Glutamatergic neuron (in vitro differentiated cells): ENCODE data around the gene PSPN. TPM values are rescaled to one million over a fixed set of nuclear protein-coding genes. Genes with fewer than 3 reads are reported as not detected.
"Not testable (repeated sequence)": the region's sequence is repeated elsewhere in the genome, so short reads cannot be mapped to it uniquely, and the experiment has no call there.

Experiments
- DNase-seq: peaks from one replicate; pipeline ENCODE4 v3.0.0; 2022
- H3K27ac Mint-ChIP-seq: one replicate; pipeline ENCODE4 v1.8.0; 2020; ENCODE audit warnings: mild to moderate bottlenecking, mixed read lengths, inconsistent platforms; ENCODE audit not compliant: unreplicated experiment
- H3K27me3 Mint-ChIP-seq: one replicate; pipeline ENCODE4 v1.8.0; 2020; ENCODE audit warnings: mild to moderate bottlenecking, moderate library complexity, mixed read lengths, inconsistent platforms; ENCODE audit not compliant: unreplicated experiment
- H3K36me3 Mint-ChIP-seq: one replicate; pipeline ENCODE4 v1.8.0; 2020; ENCODE audit warnings: mild to moderate bottlenecking, mixed read lengths, inconsistent platforms; ENCODE audit not compliant: unreplicated experiment
- H3K4me1 Mint-ChIP-seq: one replicate; pipeline ENCODE4 v1.8.0; 2020; ENCODE audit warnings: mild to moderate bottlenecking, low read depth, mixed read lengths, inconsistent platforms; ENCODE audit not compliant: unreplicated experiment
- H3K4me3 Mint-ChIP-seq: one replicate; pipeline ENCODE4 v1.8.0; 2020; ENCODE audit warnings: mild to moderate bottlenecking, mixed read lengths, inconsistent platforms; ENCODE audit not compliant: unreplicated experiment
- H3K9me3 Mint-ChIP-seq: one replicate; pipeline ENCODE4 v1.8.0; 2020; ENCODE audit warnings: mild to moderate bottlenecking, moderate library complexity, mixed read lengths, inconsistent platforms; ENCODE audit not compliant: unreplicated experiment
- total RNA-seq: library from RNA; stranded (reverse); fragmentation: NEBNext Ultra II Directional; extraction: Animal tissue kit (Norgen Biotek cat#: 25700); gene quantifications from one replicate; pipeline ENCODE4 v1.2.1, GENCODE V29; 2021; ENCODE audit not compliant: unreplicated experiment
- TF ChIP-seq, protein P1 (sequence below): fragments of 200-600 bp; sonication (generic); IDR thresholded peaks from one replicate; pipeline ENCODE4 v1.5.0; 2021; ENCODE audit not compliant: partially characterized antibody, unreplicated experiment

PSPN gene
- total RNA-seq, 1 donor from 2014 or later, result 2.3 TPM

DNA sequence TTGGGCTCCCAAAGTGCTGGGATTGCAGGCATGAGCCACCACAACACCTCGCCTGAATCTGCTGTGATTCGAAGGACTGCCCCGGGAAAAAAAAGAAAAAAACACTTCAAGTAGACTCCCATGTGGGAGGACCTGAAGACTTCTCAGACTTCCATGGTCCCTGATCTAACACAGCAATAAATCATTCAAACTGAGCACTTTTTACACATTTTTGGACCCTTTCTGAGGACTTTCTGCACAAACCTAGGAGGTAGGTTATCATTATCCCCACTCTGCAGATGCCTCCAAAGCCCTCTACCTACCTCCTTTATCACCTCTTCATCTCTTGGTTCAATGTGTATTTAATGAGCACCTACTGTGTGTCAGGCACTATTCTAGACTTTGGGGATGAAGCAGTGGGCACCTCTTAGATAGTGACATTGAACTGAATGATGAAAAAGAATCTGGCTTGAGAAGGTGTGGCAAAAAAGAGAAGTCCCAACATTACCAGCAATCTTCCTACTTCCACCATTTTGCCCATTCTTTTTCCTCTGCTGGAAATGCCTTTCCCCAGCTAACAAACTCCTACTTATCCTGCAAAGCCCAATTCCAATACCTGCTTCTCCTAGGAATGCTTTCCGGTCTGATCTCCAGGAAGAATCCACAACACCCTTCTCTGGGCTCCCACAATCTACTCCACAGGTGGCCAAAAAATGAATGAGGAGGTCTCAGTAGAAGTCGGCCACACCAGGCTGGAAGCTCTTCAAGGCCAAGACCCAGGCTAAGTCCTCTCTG is 16.0 kb downstream of the PSPN start:
- H3K27ac Mint-ChIP-seq, result no peak overlapping the region
- TF ChIP-seq, protein P1, sequence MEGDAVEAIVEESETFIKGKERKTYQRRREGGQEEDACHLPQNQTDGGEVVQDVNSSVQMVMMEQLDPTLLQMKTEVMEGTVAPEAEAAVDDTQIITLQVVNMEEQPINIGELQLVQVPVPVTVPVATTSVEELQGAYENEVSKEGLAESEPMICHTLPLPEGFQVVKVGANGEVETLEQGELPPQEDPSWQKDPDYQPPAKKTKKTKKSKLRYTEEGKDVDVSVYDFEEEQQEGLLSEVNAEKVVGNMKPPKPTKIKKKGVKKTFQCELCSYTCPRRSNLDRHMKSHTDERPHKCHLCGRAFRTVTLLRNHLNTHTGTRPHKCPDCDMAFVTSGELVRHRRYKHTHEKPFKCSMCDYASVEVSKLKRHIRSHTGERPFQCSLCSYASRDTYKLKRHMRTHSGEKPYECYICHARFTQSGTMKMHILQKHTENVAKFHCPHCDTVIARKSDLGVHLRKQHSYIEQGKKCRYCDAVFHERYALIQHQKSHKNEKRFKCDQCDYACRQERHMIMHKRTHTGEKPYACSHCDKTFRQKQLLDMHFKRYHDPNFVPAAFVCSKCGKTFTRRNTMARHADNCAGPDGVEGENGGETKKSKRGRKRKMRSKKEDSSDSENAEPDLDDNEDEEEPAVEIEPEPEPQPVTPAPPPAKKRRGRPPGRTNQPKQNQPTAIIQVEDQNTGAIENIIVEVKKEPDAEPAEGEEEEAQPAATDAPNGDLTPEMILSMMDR, result no peak
- peaks cover 3% of the 10 kb centered on the region for H3K27me3 Mint-ChIP-seq
- H3K4me3 Mint-ChIP-seq, result no peak overlapping the region
- H3K9me3 Mint-ChIP-seq, result peaks cover 4% of the 10 kb centered on the region
- no peak for DNase-seq
- no peaks in the 10 kb centered on the region for H3K4me1 Mint-ChIP-seq
- H3K36me3 Mint-ChIP-seq, result no peaks in the 10 kb centered on the region

GRCh38 chr19:6358003-6358402 is 17.7 kb downstream of the PSPN start:
- Mint-ChIP-seq H3K27ac (peak overlapping the region; percentile 22), H3K4me1 (no peaks in the 10 kb centered on the region), H3K36me3 (no peaks in the 10 kb centered on the region), H3K4me3 (no peak overlapping the region), H3K27me3 (peaks cover 3% of the 10 kb centered on the region), H3K9me3 (peaks cover 6% of the 10 kb centered on the region)
- TF ChIP-seq, protein P1, result no peak
- DNase-seq, result no peak

GRCh38 chr19:6357174-6357573 is 18.6 kb downstream of the PSPN start:
- no peak for DNase-seq
- Mint-ChIP-seq H3K9me3 (peaks cover 6% of the 10 kb centered on the region), H3K4me3 (no peak overlapping the region), H3K4me1 (no peaks in the 10 kb centered on the region), H3K36me3 (no peaks in the 10 kb centered on the region), H3K27me3 (peaks cover 3% of the 10 kb centered on the region), H3K27ac (peak overlapping the region; percentile 24)
- TF ChIP-seq, protein P1, result no peak

GRCh38 chr19:6355321-6356040 is 20.3 kb downstream of the PSPN start:
- not testable (repeated sequence) for H3K36me3 Mint-ChIP-seq, H3K27ac Mint-ChIP-seq, H3K4me3 Mint-ChIP-seq, DNase-seq, H3K9me3 Mint-ChIP-seq, H3K27me3 Mint-ChIP-seq, H3K4me1 Mint-ChIP-seq

GRCh38 chr19:6354098-6354674 is 21.5 kb downstream of the PSPN start:
- H3K9me3 Mint-ChIP-seq, result peaks cover 2% of the 10 kb centered on the region
- TF ChIP-seq, protein P1, result no peak
- no peaks in the 10 kb centered on the region for H3K36me3 Mint-ChIP-seq
- no peaks in the 10 kb centered on the region for H3K4me1 Mint-ChIP-seq
- no peak overlapping the region for H3K27ac Mint-ChIP-seq
- DNase-seq, result no peak
- H3K4me3 Mint-ChIP-seq, result no peak overlapping the region
- H3K27me3 Mint-ChIP-seq, result no peaks in the 10 kb centered on the region
